Gastrocnemius medialis (tissue), 4 donors: ENCODE data around the gene GIGYF2. TPM values are rescaled to one million over a fixed set of nuclear protein-coding genes. Genes with fewer than 3 reads are reported as not detected.

Source experiments
- ATAC-seq, 2 donors: fragments of 150-250 bp; one replicate each; pipeline ENCODE4 v1.9.1; 2016
- DNase-seq, 2 donors: peaks; one replicate each; pipeline ENCODE4 v3.0.0-alpha.2; 2019
- H3K27ac ChIP-seq, 4 donors: fragments of 200-600 bp; sonication (generic); 1 replicate in 1 of 4; 2 replicates in 3 of 4; pipeline ENCODE4 v1.5.1; 2016 to 2018; ENCODE audit warnings: mild to moderate bottlenecking in 2 of 4, moderate library complexity in 1 of 4
- H3K27me3 ChIP-seq, 3 donors: fragments of 200-600 bp; sonication (generic) in 2 of 3; 1 replicate in 1 of 3; 2 replicates in 2 of 3; pipeline versions ENCODE4 v1.5.1 to v1.6.0; 2016 to 2019; ENCODE audit warnings: mild to moderate bottlenecking in 1 of 3, moderate library complexity in 1 of 3
- H3K36me3 ChIP-seq, 2 donors: fragments of 200-600 bp; sonication (generic) in 1 of 2; one replicate each; pipeline ENCODE4 v1.5.1; 2017 to 2018
- H3K4me1 ChIP-seq, 2 donors: fragments of 200-600 bp; sonication (generic) in 1 of 2; one replicate each; pipeline ENCODE4 v1.5.1; 2016 to 2017; ENCODE audit warnings: mild to moderate bottlenecking in 2 of 2
- H3K4me3 ChIP-seq, 4 donors: fragments of 200-600 bp; sonication (generic) in 3 of 4; 1 replicate in 1 of 4; 2 replicates in 3 of 4; pipeline ENCODE4 v1.5.1; 2016 to 2019; ENCODE audit warnings: mild to moderate bottlenecking in 2 of 4
- H3K9me3 ChIP-seq, 3 donors: fragments of 200-600 bp; sonication (generic) in 2 of 3; 1 replicate in 1 of 3; 2 replicates in 2 of 3; pipeline ENCODE4 v1.5.1; 2016 to 2019
- POLR2A ChIP-seq, 2 donors: fragments of 450-650 bp; IDR thresholded peaks; one replicate each; pipeline ENCODE4 v1.6.1; 2017; ENCODE audit warnings: antibody characterized with exemption in 2 of 2, mild to moderate bottlenecking in 2 of 2, moderate library complexity in 2 of 2
- in situ Hi-C, 4 donors: fragments of 200-750 bp; cut with MboI; loops; one replicate each; pipeline versions ENCODE4 v1.15.0 to v1.8.0; 2017; ENCODE audit warnings: low sequenced_read_pairs in 4 of 4
- intact Hi-C: fragments of 100-400 bp; cut with DNase I; formaldehyde crosslinking; loops from one replicate; pipeline ENCODE4 v1.15.1; 2023; ENCODE audit warnings: low total_unique reads
- total RNA-seq, 4 donors: library from RNA; depleted of rRNA; stranded (reverse); fragments of >200 nt; gene quantifications; one replicate each; pipeline versions ENCODE4 v1.1.0 to v1.2.3, GENCODE V29; 2016
- TF ChIP-seq, protein P1 (sequence below), 5 experiments: fragments of 450-650 bp in 3 of 5; fragments of 200-600 bp in 2 of 5; sonication (generic) in 2 of 5; IDR thresholded peaks in 4 of 5; conservative IDR thresholded peaks in 1 of 5; 1 replicate in 4 of 5; 2 replicates in 1 of 5; pipeline ENCODE4 v1.5.1; 2016 to 2019; ENCODE audit warnings: antibody characterized with exemption in 5 of 5, mild to moderate bottlenecking in 3 of 5, moderate library complexity in 3 of 5

GIGYF2 gene
- total RNA-seq, 4 donors from 2014 or later = 55.7 to 87.8 (median 66.1) TPM

DNA sequence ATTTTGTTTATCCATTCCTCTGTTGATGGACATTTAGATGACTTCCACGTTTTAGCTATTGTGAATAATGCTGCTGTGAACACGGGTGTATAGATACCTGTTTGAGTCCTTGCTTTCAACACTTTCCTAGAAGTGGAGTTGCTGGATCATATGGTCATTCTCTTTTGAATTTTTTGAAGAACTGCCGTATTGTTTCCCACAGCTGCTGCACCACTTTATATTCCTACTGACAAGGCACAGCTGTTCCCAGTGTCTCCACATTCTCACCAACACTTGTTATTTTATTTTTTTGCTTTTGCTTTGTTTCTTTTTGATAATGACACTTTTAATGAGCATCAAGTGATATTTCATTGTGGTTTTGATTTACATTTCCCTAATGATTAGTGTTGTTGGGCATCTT, 120.6 kb downstream of the GIGYF2 start:
- H3K4me1 ChIP-seq = peaks cover 0 to 12% of the 10 kb centered on the region in 2 donors
- peaks cover 0 to 68% of the 10 kb centered on the region in 2 donors for H3K36me3 ChIP-seq
- ATAC-seq (no peak), DNase-seq (no peak)
- no peaks in the 10 kb centered on the region for H3K27me3 ChIP-seq
- intact Hi-C loops = no loop called here
- H3K27ac ChIP-seq = no peak overlapping the region
- H3K9me3 ChIP-seq = no peaks in the 10 kb centered on the region
- TF ChIP-seq, protein P1, sequence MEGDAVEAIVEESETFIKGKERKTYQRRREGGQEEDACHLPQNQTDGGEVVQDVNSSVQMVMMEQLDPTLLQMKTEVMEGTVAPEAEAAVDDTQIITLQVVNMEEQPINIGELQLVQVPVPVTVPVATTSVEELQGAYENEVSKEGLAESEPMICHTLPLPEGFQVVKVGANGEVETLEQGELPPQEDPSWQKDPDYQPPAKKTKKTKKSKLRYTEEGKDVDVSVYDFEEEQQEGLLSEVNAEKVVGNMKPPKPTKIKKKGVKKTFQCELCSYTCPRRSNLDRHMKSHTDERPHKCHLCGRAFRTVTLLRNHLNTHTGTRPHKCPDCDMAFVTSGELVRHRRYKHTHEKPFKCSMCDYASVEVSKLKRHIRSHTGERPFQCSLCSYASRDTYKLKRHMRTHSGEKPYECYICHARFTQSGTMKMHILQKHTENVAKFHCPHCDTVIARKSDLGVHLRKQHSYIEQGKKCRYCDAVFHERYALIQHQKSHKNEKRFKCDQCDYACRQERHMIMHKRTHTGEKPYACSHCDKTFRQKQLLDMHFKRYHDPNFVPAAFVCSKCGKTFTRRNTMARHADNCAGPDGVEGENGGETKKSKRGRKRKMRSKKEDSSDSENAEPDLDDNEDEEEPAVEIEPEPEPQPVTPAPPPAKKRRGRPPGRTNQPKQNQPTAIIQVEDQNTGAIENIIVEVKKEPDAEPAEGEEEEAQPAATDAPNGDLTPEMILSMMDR (IDR thresholded peaks at IDR 0.05 in 4 of 5, conservative IDR thresholded peaks at IDR 0.05 in 1 of 5) = no peak
- TF ChIP-seq POLR2A (IDR thresholded peaks at IDR 0.05) = no peak
- in situ Hi-C loops = loop anchor here in 1 of 4 donors (25.0 kb wide), 1 partner anchor 205 kb away; no protein-coding TSS in a partner anchor
- no peak overlapping the region for H3K4me3 ChIP-seq

GRCh38 chr2:232829988-232830387, 132.9 kb downstream of the GIGYF2 start:
- no peak for DNase-seq
- Histone ChIP-seq H3K27ac (no peak overlapping the region), H3K4me3 (no peak overlapping the region), H3K9me3 (no peaks in the 10 kb centered on the region), H3K4me1 (no peaks in the 10 kb centered on the region), H3K36me3 (peaks cover 0 to 68% of the 10 kb centered on the region in 2 donors), H3K27me3 (no peaks in the 10 kb centered on the region)
- in situ Hi-C loops = no loop called here
- intact Hi-C loops = no loop called here
- no peak for ATAC-seq
- TF ChIP-seq, protein P1 (IDR thresholded peaks at IDR 0.05 in 4 of 5, conservative IDR thresholded peaks at IDR 0.05 in 1 of 5) = no peak
- no peak for TF ChIP-seq POLR2A (IDR thresholded peaks at IDR 0.05)

GRCh38 chr2:232831496-232831895, 134.4 kb downstream of the GIGYF2 start:
- Histone ChIP-seq H3K9me3 (no peaks in the 10 kb centered on the region), H3K27ac (no peak overlapping the region), H3K4me3 (no peak overlapping the region), H3K36me3 (peaks cover 0 to 70% of the 10 kb centered on the region in 2 donors), H3K27me3 (no peaks in the 10 kb centered on the region), H3K4me1 (peaks cover 3 to 4% of the 10 kb centered on the region in 2 donors)
- intact Hi-C loops (no loop called here), in situ Hi-C loops (no loop called here)
- DNase-seq (no peak), ATAC-seq (no peak)
- TF ChIP-seq, protein P1 (IDR thresholded peaks at IDR 0.05 in 4 of 5, conservative IDR thresholded peaks at IDR 0.05 in 1 of 5) = no peak
- no peak for TF ChIP-seq POLR2A (IDR thresholded peaks at IDR 0.05)

DNA sequence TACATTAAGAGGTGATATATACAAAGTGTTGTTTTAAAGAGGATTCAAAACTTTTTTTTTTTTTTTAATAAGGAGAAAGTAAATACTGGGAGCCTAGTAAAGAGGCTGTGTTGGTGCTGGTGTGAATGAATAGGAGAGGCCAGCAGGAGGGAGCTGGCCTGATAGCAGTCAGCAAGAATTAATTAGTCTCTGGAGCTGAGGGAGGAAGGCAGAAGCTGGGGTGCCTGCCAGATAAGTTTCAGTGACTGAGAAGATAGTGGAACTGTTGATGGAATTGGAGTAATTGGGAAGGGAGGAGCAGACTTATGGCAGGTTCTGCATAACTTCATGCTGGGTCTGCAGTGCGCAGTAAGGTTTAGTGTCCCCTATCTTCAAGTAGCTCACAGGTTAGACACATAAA, 136.7 kb downstream of the GIGYF2 start:
- no peak overlapping the region for H3K27ac ChIP-seq
- DNase-seq (no peak), ATAC-seq (no peak)
- peaks cover 8 to 14% of the 10 kb centered on the region in 2 donors for H3K4me1 ChIP-seq
- H3K4me3 ChIP-seq = no peak overlapping the region
- TF ChIP-seq, protein P1 (IDR thresholded peaks at IDR 0.05 in 4 of 5, conservative IDR thresholded peaks at IDR 0.05 in 1 of 5) = no peak
- TF ChIP-seq POLR2A (IDR thresholded peaks at IDR 0.05) = no peak
- in situ Hi-C loops = no loop called here
- H3K9me3 ChIP-seq = no peaks in the 10 kb centered on the region
- H3K36me3 ChIP-seq = peaks cover 0 to 65% of the 10 kb centered on the region in 2 donors
- no peaks in the 10 kb centered on the region for H3K27me3 ChIP-seq
- intact Hi-C loops = no loop called here

GRCh38 chr2:232835687-232836208, 138.6 kb downstream of the GIGYF2 start:
- Histone ChIP-seq H3K27me3 (no peaks in the 10 kb centered on the region), H3K27ac (no peak overlapping the region), H3K36me3 (peaks cover 0 to 71% of the 10 kb centered on the region in 2 donors), H3K4me3 (no peak overlapping the region), H3K9me3 (no peaks in the 10 kb centered on the region), H3K4me1 (peaks cover 8 to 24% of the 10 kb centered on the region in 2 donors)
- ATAC-seq = no peak
- intact Hi-C loops = no loop called here
- no peak for TF ChIP-seq POLR2A (IDR thresholded peaks at IDR 0.05)
- TF ChIP-seq, protein P1 (IDR thresholded peaks at IDR 0.05 in 4 of 5, conservative IDR thresholded peaks at IDR 0.05 in 1 of 5) = no peak
- no peak for DNase-seq
- in situ Hi-C loops = no loop called here
